CD4-positive, alpha-beta T cell (primary cell): ENCODE data around the gene NR2F6. TPM values are rescaled to one million over a fixed set of nuclear protein-coding genes. Genes with fewer than 3 reads are reported as not detected.

Experiments used
- ATAC-seq: fragments of 200-7000 bp; cut with Tn5 transposase; one replicate; pipeline ENCODE4 v1.10.0; 2022; ENCODE audit warnings: mild to moderate bottlenecking; ENCODE audit not compliant: poor library complexity
- CTCF ChIA-PET: fragments of 350-600 bp; sonication (Branson Sonifier 250); formaldehyde crosslinking; loops from one replicate; lab custom pipeline; 2021; ENCODE audit warnings: antibody characterized with exemption, inconsistent platforms; lab: Charles Lee
- POLR2A ChIA-PET: fragments of 350-600 bp; sonication (Branson Sonifier 250); formaldehyde crosslinking; loops from one replicate; lab custom pipeline; 2021; ENCODE audit warnings: antibody characterized with exemption, inconsistent platforms; lab: Charles Lee
- DNase-seq, 14 experiments: peaks; one replicate each; pipeline ENCODE4 v3.0.0-alpha.2; 2013 to 2020; ENCODE audit warnings: mixed read lengths in 2 of 14
- H3K27ac ChIP-seq, 2 donors: one replicate each; pipeline versions ENCODE4 v1.5.1 to v1.7.0; 2013; ENCODE audit warnings: low read length in 2 of 2, low read depth in 1 of 2, mild to moderate bottlenecking in 1 of 2
- H3K27me3 ChIP-seq, 2 experiments: 1 replicate in 1 of 2; 2 replicates in 1 of 2; pipeline versions ENCODE4 v1.6.1 to v1.7.0; 2013; ENCODE audit warnings: low read length in 2 of 2, control low read depth in 1 of 2, mild to moderate bottlenecking in 1 of 2, moderate library complexity in 1 of 2; ENCODE audit not compliant: insufficient read depth in 2 of 2, control insufficient read depth in 1 of 2
- H3K36me3 ChIP-seq: one replicate; pipeline ENCODE4 v1.6.1; 2013; ENCODE audit warnings: low read length, control low read depth; ENCODE audit not compliant: insufficient read depth
- H3K4me1 ChIP-seq: one replicate; pipeline ENCODE4 v1.6.1; 2013; ENCODE audit warnings: low read length, control low read depth; ENCODE audit not compliant: insufficient read depth
- H3K4me3 ChIP-seq: one replicate; pipeline ENCODE4 v1.5.1; 2013; ENCODE audit warnings: mild to moderate bottlenecking, low read length, moderate library complexity
- H3K9me3 ChIP-seq, 2 experiments: 1 replicate in 1 of 2; 2 replicates in 1 of 2; pipeline versions ENCODE4 v1.6.1 to v1.7.0; 2013; ENCODE audit warnings: low read length in 2 of 2, mild to moderate bottlenecking in 2 of 2, control low read depth in 1 of 2, moderate library complexity in 1 of 2; ENCODE audit not compliant: control insufficient read depth in 1 of 2, insufficient read depth in 1 of 2
- H3K27ac Mint-ChIP-seq: one replicate; pipeline ENCODE4 v1.8.0; 2020; ENCODE audit warnings: mixed read lengths
- H3K27me3 Mint-ChIP-seq: one replicate; pipeline ENCODE4 v1.8.0; 2021; ENCODE audit warnings: mixed read lengths
- H3K36me3 Mint-ChIP-seq: one replicate; pipeline ENCODE4 v1.8.0; 2021; ENCODE audit warnings: low read depth, mixed read lengths
- H3K4me1 Mint-ChIP-seq: one replicate; pipeline ENCODE4 v1.8.0; 2021; ENCODE audit warnings: low read depth, mixed read lengths
- H3K4me3 Mint-ChIP-seq: one replicate; pipeline ENCODE4 v1.8.0; 2020; ENCODE audit warnings: mild to moderate bottlenecking, mixed read lengths
- H3K9me3 Mint-ChIP-seq: one replicate; pipeline ENCODE4 v1.8.0; 2020; ENCODE audit warnings: mixed read lengths
- CTCF ChIP-seq: fragments of 200-600 bp; IDR thresholded peaks from one replicate; pipeline ENCODE4 v1.8.0; 2022; ENCODE audit warnings: antibody characterized with exemption, mild to moderate bottlenecking
- intact Hi-C, 2 experiments: fragments of 100-400 bp; cut with DNase I in 1 of 2; cut with micrococcal nuclease in 1 of 2; formaldehyde crosslinking; loops; one replicate each; pipeline versions ENCODE4 v1.15.1 to v1.9.0; 2023 to 2025; cut with DNase I, micrococcal nuclease
- total RNA-seq, 174 experiments: library from RNA in 2 of 174; stranded (reverse) in 2 of 174; gene quantifications; one replicate each; pipeline ENCODE4 v1.2.3 and lab custom pipeline; 2021 to 2026

The NR2F6 gene
- total RNA-seq, 2 experiments from 2014 or later: 0.74 to 1.1 TPM

- intact Hi-C loops: loop anchor here (1.0 to 2.0 kb wide), 3 partner anchors 30 to 77 kb away; no protein-coding TSS in a partner anchor
- no peaks in the 10 kb centered on the region for H3K9me3 ChIP-seq
- ChIA-PET POLR2A (interaction anchor here (0.8 to 1.7 kb wide), 2 partner anchors 10 to 29 kb away, joined by 3 to 5 read pairs; partner anchors contain the start of gene USE1), CTCF (interaction anchor here (1.0 to 2.7 kb wide), 2 partner anchors 30 to 76 kb away, joined by 3 to 11 read pairs; partner anchors contain the start of gene ANKLE1)
- Mint-ChIP-seq H3K4me1 (no peaks in the 10 kb centered on the region), H3K9me3 (no peaks in the 10 kb centered on the region), H3K27me3 (no peaks in the 10 kb centered on the region), H3K4me3 (no peak overlapping the region), H3K36me3 (peaks cover 67% of the 10 kb centered on the region), H3K27ac (no peak overlapping the region)
- peaks cover 70% of the 10 kb centered on the region for H3K36me3 ChIP-seq
- no peak overlapping the region for H3K27ac ChIP-seq
- no peaks in the 10 kb centered on the region for H3K27me3 ChIP-seq
- no peak overlapping the region for H3K4me3 ChIP-seq
- TF ChIP-seq CTCF: peak; percentile 68
- peak; percentile 82 for ATAC-seq
- H3K4me1 ChIP-seq: no peaks in the 10 kb centered on the region
- DNase-seq: peak; percentile 56 to 81 (median 63)
Observed at GRCh38 chr19:17205237-17206140, 40.2 kb downstream of the NR2F6 start.

- H3K27ac Mint-ChIP-seq: no peak overlapping the region
- H3K27ac ChIP-seq: no peak overlapping the region
- H3K36me3 ChIP-seq: peaks cover 71% of the 10 kb centered on the region
- H3K27me3 Mint-ChIP-seq: no peaks in the 10 kb centered on the region
- POLR2A ChIA-PET: no interaction called here
- no peak overlapping the region for H3K4me3 ChIP-seq
- no peaks in the 10 kb centered on the region for H3K9me3 ChIP-seq
- ATAC-seq: no peak
- intact Hi-C loops: no loop called here
- H3K4me3 Mint-ChIP-seq: no peak overlapping the region
- CTCF ChIA-PET: no interaction called here
- peaks cover 69% of the 10 kb centered on the region for H3K36me3 Mint-ChIP-seq
- H3K4me1 Mint-ChIP-seq: no peaks in the 10 kb centered on the region
- no peaks in the 10 kb centered on the region for H3K27me3 ChIP-seq
- TF ChIP-seq CTCF: no peak
- H3K4me1 ChIP-seq: no peaks in the 10 kb centered on the region
- DNase-seq: no peak
- H3K9me3 Mint-ChIP-seq: no peaks in the 10 kb centered on the region
Observed at GRCh38 chr19:17202713-17203112, 43.0 kb downstream of the NR2F6 start.

- H3K36me3 ChIP-seq: peaks cover 76% of the 10 kb centered on the region
- no peaks in the 10 kb centered on the region for H3K4me1 Mint-ChIP-seq
- no peak for TF ChIP-seq CTCF
- ATAC-seq (peak; percentile 27), DNase-seq (peak in 2 of 14 experiments; percentile 41 to 59)
- CTCF ChIA-PET: no interaction called here
- H3K9me3 ChIP-seq: no peaks in the 10 kb centered on the region
- no peaks in the 10 kb centered on the region for H3K27me3 Mint-ChIP-seq
- H3K4me1 ChIP-seq: no peaks in the 10 kb centered on the region
- H3K27me3 ChIP-seq: no peaks in the 10 kb centered on the region
- H3K36me3 Mint-ChIP-seq: peaks cover 73% of the 10 kb centered on the region
- no peak overlapping the region for H3K4me3 ChIP-seq
- no peak overlapping the region for H3K27ac Mint-ChIP-seq
- POLR2A ChIA-PET: no interaction called here
- no peak overlapping the region for H3K4me3 Mint-ChIP-seq
- intact Hi-C loops: no loop called here
- no peaks in the 10 kb centered on the region for H3K9me3 Mint-ChIP-seq
- H3K27ac ChIP-seq: no peak overlapping the region
Observed at GRCh38 chr19:17202249-17202648, 43.5 kb downstream of the NR2F6 start.
